Glutamatergic neuron (in vitro differentiated cells): ENCODE measurements around the gene PPM1N. TPM values are rescaled to one million over a fixed set of nuclear protein-coding genes. Genes with fewer than 3 reads are reported as not detected.
A peak's percentile ranks its signal among the peaks of the same experiment; 100 is the strongest.

Experiments used
- DNase-seq: peaks from one replicate; pipeline ENCODE4 v3.0.0; 2022
- H3K27ac Mint-ChIP-seq: one replicate; pipeline ENCODE4 v1.8.0; 2020; ENCODE audit warnings: mild to moderate bottlenecking, mixed read lengths, inconsistent platforms; ENCODE audit not compliant: unreplicated experiment
- H3K27me3 Mint-ChIP-seq: one replicate; pipeline ENCODE4 v1.8.0; 2020; ENCODE audit warnings: mild to moderate bottlenecking, moderate library complexity, mixed read lengths, inconsistent platforms; ENCODE audit not compliant: unreplicated experiment
- H3K36me3 Mint-ChIP-seq: one replicate; pipeline ENCODE4 v1.8.0; 2020; ENCODE audit warnings: mild to moderate bottlenecking, mixed read lengths, inconsistent platforms; ENCODE audit not compliant: unreplicated experiment
- H3K4me1 Mint-ChIP-seq: one replicate; pipeline ENCODE4 v1.8.0; 2020; ENCODE audit warnings: mild to moderate bottlenecking, low read depth, mixed read lengths, inconsistent platforms; ENCODE audit not compliant: unreplicated experiment
- H3K4me3 Mint-ChIP-seq: one replicate; pipeline ENCODE4 v1.8.0; 2020; ENCODE audit warnings: mild to moderate bottlenecking, mixed read lengths, inconsistent platforms; ENCODE audit not compliant: unreplicated experiment
- H3K9me3 Mint-ChIP-seq: one replicate; pipeline ENCODE4 v1.8.0; 2020; ENCODE audit warnings: mild to moderate bottlenecking, moderate library complexity, mixed read lengths, inconsistent platforms; ENCODE audit not compliant: unreplicated experiment
- CTCF ChIP-seq: fragments of 200-600 bp; sonication (generic); IDR thresholded peaks from one replicate; pipeline ENCODE4 v1.5.0; 2021; ENCODE audit not compliant: partially characterized antibody, unreplicated experiment
- total RNA-seq: library from RNA; stranded (reverse); fragmentation: NEBNext Ultra II Directional; extraction: Animal tissue kit (Norgen Biotek cat#: 25700); gene quantifications from one replicate; pipeline ENCODE4 v1.2.1, GENCODE V29; 2021; ENCODE audit not compliant: unreplicated experiment

PPM1N gene
- total RNA-seq, 1 donor from 2014 or later, result 6.6 TPM

GRCh38 chr19:45506989-45507871 lies 9.0 kb downstream of the PPM1N start, which contains the start of gene VASP:
Gene VASP (plus strand): TSS chr19:45507479. CDS start chr19:45507772, 293 bp downstream.
- peak within 1 kb of the TSS; percentile 88 for H3K27ac Mint-ChIP-seq
- no peak for TF ChIP-seq CTCF
- no peaks in the 10 kb centered on the region for H3K4me1 Mint-ChIP-seq
- no peaks in the 10 kb centered on the region for H3K36me3 Mint-ChIP-seq
- H3K4me3 Mint-ChIP-seq, result peak within 1 kb of the TSS; percentile 98
- H3K9me3 Mint-ChIP-seq, result peaks cover 4% of the 10 kb centered on the region
- DNase-seq, result peak; percentile 85
- H3K27me3 Mint-ChIP-seq, result peaks cover 8% of the 10 kb centered on the region

GRCh38 chr19:45507872-45508416 lies 9.7 kb downstream of the PPM1N start:
- Mint-ChIP-seq H3K4me3 (peak overlapping the region; percentile 98), H3K9me3 (peaks cover 4% of the 10 kb centered on the region), H3K27ac (peak overlapping the region; percentile 33), H3K27me3 (peaks cover 8% of the 10 kb centered on the region), H3K36me3 (no peaks in the 10 kb centered on the region), H3K4me1 (no peaks in the 10 kb centered on the region)
- no peak for TF ChIP-seq CTCF
- no peak for DNase-seq

- peak; percentile 75 for DNase-seq
These were observed 10.2 kb downstream of the PPM1N start for GRCh38 chr19:45508417-45508860.

GRCh38 chr19:45508861-45509691 lies 10.8 kb downstream of the PPM1N start:
- DNase-seq, result peak; percentile 57
- Mint-ChIP-seq H3K4me3 (peak overlapping the region; percentile 98), H3K36me3 (no peaks in the 10 kb centered on the region), H3K9me3 (peaks cover 4% of the 10 kb centered on the region), H3K4me1 (peaks cover 4% of the 10 kb centered on the region), H3K27me3 (peaks cover 8% of the 10 kb centered on the region), H3K27ac (peak overlapping the region; percentile 86)
- TF ChIP-seq CTCF, result no peak

More at GRCh38 chr19:45508417-45508860, 10.2 kb downstream of the PPM1N start:
- TF ChIP-seq CTCF, result no peak
- Mint-ChIP-seq H3K27ac (peak overlapping the region; percentile 33), H3K4me3 (peak overlapping the region; percentile 98), H3K4me1 (no peaks in the 10 kb centered on the region), H3K9me3 (peaks cover 4% of the 10 kb centered on the region), H3K36me3 (no peaks in the 10 kb centered on the region), H3K27me3 (peaks cover 8% of the 10 kb centered on the region)
